Measurements from ENCODE around the gene ZBTB7C. TPM values are rescaled to one million over a fixed set of nuclear protein-coding genes. Genes with fewer than 3 reads are reported as not detected.

Gene ZBTB7C
- total and polyA plus RNA-seq, 2 of the 8 experiments (the other 6 are each of a cell fraction or from before 2014, with no cell fraction given), result 0.15 to 0.45 TPM

DNA sequence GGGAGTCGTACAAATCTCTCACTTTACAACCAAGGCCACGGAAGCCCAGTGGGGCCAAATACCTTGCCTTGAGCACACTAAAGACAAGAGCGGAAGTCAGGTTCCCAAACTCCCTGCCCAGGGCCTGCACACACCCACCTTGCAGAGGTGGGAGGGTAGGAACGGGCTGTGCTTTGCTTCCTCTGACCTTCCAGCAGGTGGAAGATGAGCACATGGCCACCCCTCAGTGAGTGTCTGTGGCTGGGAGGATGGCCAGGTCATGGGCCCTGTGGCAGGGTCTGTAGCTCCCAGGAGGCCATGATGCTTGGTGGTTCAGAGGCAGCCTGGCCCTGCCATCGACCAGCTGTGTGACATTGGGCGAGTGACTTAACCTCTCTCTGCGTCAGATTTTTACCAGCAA, 218.2 kb downstream of the ZBTB7C start:
- no peaks in the 10 kb centered on the region for H3K9me3 ChIP-seq (ENCODE audit: insufficient read depth in 2 of 2, low read depth in 1 of 2, low read length in 1 of 2)
- ChIA-PET CTCF (ENCODE audit: partially characterized antibody) (interaction anchor here (0.9 to 1.7 kb wide), 9 partner anchors 10 to 332 kb away, joined by 3 to 5 read pairs (median 3); no protein-coding TSS in a partner anchor), POLR2A (ENCODE audit: partially characterized antibody) (no interaction called here)
- no peak overlapping the region for H3K18ac ChIP-seq (ENCODE audit: extremely low read depth, low read length)
- no peaks in the 10 kb centered on the region for H4K20me1 ChIP-seq (replicated peaks in 1 of 2; ENCODE audit: control insufficient read depth in 1 of 2, insufficient read depth in 2 of 2, low read length in 2 of 2)
- FAIRE-seq, result no peak
- H3K4ac ChIP-seq (replicated peaks; ENCODE audit: insufficient read length, low read depth, low read length), result no peak overlapping the region
- DNase-seq (ENCODE audit: low read depth in 1 of 2, low spot score in 2 of 2), result peak in 1 of 2 experiments; percentile 41
- no peaks in the 10 kb centered on the region for H3K23me2 ChIP-seq (ENCODE audit: low read depth, low read length)
- no peak overlapping the region for H2BK5ac ChIP-seq (ENCODE audit: low read depth, low read length)
- H3K36me3 ChIP-seq (ENCODE audit: control insufficient read depth in 2 of 4, insufficient read depth in 4 of 4, low read length in 3 of 4), result no peaks in the 10 kb centered on the region
- H3K4me3 ChIP-seq (ENCODE audit: extremely low read depth in 1 of 4, insufficient read depth in 2 of 4, low read depth in 3 of 4, low read length in 4 of 4), result no peak overlapping the region
- no peak overlapping the region for H2BK15ac ChIP-seq (ENCODE audit: low read length)
- no peak overlapping the region for H3K14ac ChIP-seq (ENCODE audit: insufficient read length)
- no peak overlapping the region for H3K56ac ChIP-seq (replicated peaks; ENCODE audit: insufficient read length, low read depth, low read length)
- H3K79me2 ChIP-seq (ENCODE audit: control insufficient read depth in 1 of 2, insufficient read depth in 2 of 2, low read length in 2 of 2), result no peaks in the 10 kb centered on the region
- no peaks in the 10 kb centered on the region for H3K27me3 ChIP-seq (replicated peaks in 1 of 4; ENCODE audit: control insufficient read depth in 3 of 4, extremely low read depth in 1 of 4, insufficient read depth in 3 of 4, low read length in 3 of 4)
- TF ChIP-seq, protein P1, sequence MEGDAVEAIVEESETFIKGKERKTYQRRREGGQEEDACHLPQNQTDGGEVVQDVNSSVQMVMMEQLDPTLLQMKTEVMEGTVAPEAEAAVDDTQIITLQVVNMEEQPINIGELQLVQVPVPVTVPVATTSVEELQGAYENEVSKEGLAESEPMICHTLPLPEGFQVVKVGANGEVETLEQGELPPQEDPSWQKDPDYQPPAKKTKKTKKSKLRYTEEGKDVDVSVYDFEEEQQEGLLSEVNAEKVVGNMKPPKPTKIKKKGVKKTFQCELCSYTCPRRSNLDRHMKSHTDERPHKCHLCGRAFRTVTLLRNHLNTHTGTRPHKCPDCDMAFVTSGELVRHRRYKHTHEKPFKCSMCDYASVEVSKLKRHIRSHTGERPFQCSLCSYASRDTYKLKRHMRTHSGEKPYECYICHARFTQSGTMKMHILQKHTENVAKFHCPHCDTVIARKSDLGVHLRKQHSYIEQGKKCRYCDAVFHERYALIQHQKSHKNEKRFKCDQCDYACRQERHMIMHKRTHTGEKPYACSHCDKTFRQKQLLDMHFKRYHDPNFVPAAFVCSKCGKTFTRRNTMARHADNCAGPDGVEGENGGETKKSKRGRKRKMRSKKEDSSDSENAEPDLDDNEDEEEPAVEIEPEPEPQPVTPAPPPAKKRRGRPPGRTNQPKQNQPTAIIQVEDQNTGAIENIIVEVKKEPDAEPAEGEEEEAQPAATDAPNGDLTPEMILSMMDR (IDR thresholded peaks at IDR 0.05; ENCODE audit: control extremely low read depth in 1 of 3, insufficient read depth in 1 of 3, low read depth in 1 of 3, low read length in 3 of 3), result peak in 1 of 3 experiments; percentile 7; a peak in 1 of 4 replicates
- TF ChIP-seq, protein P2, sequence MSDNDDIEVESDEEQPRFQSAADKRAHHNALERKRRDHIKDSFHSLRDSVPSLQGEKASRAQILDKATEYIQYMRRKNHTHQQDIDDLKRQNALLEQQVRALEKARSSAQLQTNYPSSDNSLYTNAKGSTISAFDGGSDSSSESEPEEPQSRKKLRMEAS (IDR thresholded peaks at IDR 0.05), result peak; percentile 49
- TF ChIP-seq, protein P3, sequence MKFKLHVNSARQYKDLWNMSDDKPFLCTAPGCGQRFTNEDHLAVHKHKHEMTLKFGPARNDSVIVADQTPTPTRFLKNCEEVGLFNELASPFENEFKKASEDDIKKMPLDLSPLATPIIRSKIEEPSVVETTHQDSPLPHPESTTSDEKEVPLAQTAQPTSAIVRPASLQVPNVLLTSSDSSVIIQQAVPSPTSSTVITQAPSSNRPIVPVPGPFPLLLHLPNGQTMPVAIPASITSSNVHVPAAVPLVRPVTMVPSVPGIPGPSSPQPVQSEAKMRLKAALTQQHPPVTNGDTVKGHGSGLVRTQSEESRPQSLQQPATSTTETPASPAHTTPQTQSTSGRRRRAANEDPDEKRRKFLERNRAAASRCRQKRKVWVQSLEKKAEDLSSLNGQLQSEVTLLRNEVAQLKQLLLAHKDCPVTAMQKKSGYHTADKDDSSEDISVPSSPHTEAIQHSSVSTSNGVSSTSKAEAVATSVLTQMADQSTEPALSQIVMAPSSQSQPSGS (IDR thresholded peaks at IDR 0.05; ENCODE audit: low read length), result no peak
- TF ChIP-seq FOSL1 (IDR thresholded peaks at IDR 0.05; ENCODE audit: insufficient read depth, low read depth, low read length), result no peak
- TF ChIP-seq EGR1 (IDR thresholded peaks at IDR 0.05; ENCODE audit: borderline replicate concordance, low read depth, low read length), result no peak
- H3K27ac ChIP-seq (ENCODE audit: low read depth, low read length), result no peak overlapping the region
- no peaks in the 10 kb centered on the region for H3K79me1 ChIP-seq (ENCODE audit: low read depth, low read length)
- no peak overlapping the region for H2BK12ac ChIP-seq (ENCODE audit: low read depth, low read length)
- H3K4me1 ChIP-seq (replicated peaks in 1 of 4; ENCODE audit: control insufficient read depth in 3 of 4, insufficient read depth in 4 of 4, low read length in 3 of 4), result no peaks in the 10 kb centered on the region; a peak in 1 of 7 replicates
- H4K5ac ChIP-seq (ENCODE audit: insufficient read length, low read depth, low read length), result no peak overlapping the region
- no peak overlapping the region for H4K8ac ChIP-seq (ENCODE audit: extremely low read depth, insufficient read depth, low read length)
- 89% methylated on average over 7 of the region's 7 CpGs; no CpG with 5 or more reads in 1 of the 2 experiments for WGBS, 2 experiments (ENCODE audit: extremely low coverage in 1 of 2, insufficient coverage in 1 of 2, insufficient read length in 1 of 2, insufficient replicate concordance in 2 of 2, low coverage in 1 of 2, low lambda C conversion rate in 2 of 2, missing lambda C conversion rate in 1 of 2)
- H3K4me2 ChIP-seq (ENCODE audit: insufficient read depth in 1 of 2, low read depth in 2 of 2, low read length in 2 of 2), result no peak overlapping the region
- H2BK120ac ChIP-seq (replicated peaks; ENCODE audit: low read depth, low read length), result no peak overlapping the region
- H2BK20ac ChIP-seq (ENCODE audit: low read length), result no peak overlapping the region
- H2AFZ ChIP-seq (ENCODE audit: low read length), result no peak overlapping the region
- no peak overlapping the region for H2AK5ac ChIP-seq (ENCODE audit: low read depth, low read length)
- H3K9ac ChIP-seq (replicated peaks in 1 of 4; ENCODE audit: extremely low read depth in 1 of 4, low read depth in 3 of 4, low read length in 3 of 4), result no peak overlapping the region
- H3K23ac ChIP-seq (ENCODE audit: insufficient read length), result no peak overlapping the region
- no peak overlapping the region for H4K91ac ChIP-seq (replicated peaks; ENCODE audit: insufficient read length, low read length)
